Panc1 (cell line): ENCODE results near the gene KANK4.

Source experiments
- CTCF ChIP-seq: fragments of 450-650 bp; IDR thresholded peaks from 2 replicates; pipeline ENCODE4 v1.5.1; 2017; ENCODE audit warnings: mild to moderate bottlenecking
- POLR2AphosphoS5 ChIP-seq: IDR thresholded peaks from 2 replicates; pipeline ENCODE4 v1.6.1; 2012; ENCODE audit warnings: mild to moderate bottlenecking, low read depth, low read length, moderate library complexity
- SIN3A ChIP-seq: IDR thresholded peaks from 2 replicates; pipeline ENCODE4 v1.6.1; 2012; ENCODE audit warnings: low read depth, mild to moderate bottlenecking, low read length, moderate library complexity, borderline replicate concordance; ENCODE audit not compliant: insufficient read depth

- TF ChIP-seq POLR2AphosphoS5 (no peak), CTCF (no peak), SIN3A (no peak)
Observed at GRCh38 chr1:62301726-62302390, 17.4 kb downstream of the KANK4 start.
